Ishikawa (cell line): ENCODE results near the gene CASP2.

Experiments used
- CREB1 ChIP-seq: IDR thresholded peaks from 2 replicates; pipeline ENCODE4 v1.6.1; 2012; ENCODE audit warnings: low read depth
- FOXM1 ChIP-seq: IDR thresholded peaks from 2 replicates; pipeline ENCODE4 v1.6.1; 2012; ENCODE audit warnings: low read depth, borderline replicate concordance
- MAX ChIP-seq: IDR thresholded peaks from 2 replicates; pipeline ENCODE4 v1.6.1; 2012
- RAD21 ChIP-seq: IDR thresholded peaks from 2 replicates; pipeline ENCODE4 v1.6.1; 2012; ENCODE audit warnings: low read depth
- REST ChIP-seq: IDR thresholded peaks from 2 replicates; pipeline ENCODE4 v1.6.1; 2012; ENCODE audit warnings: low read depth, mild to moderate bottlenecking
- TEAD4 ChIP-seq: IDR thresholded peaks from 2 replicates; pipeline ENCODE4 v1.6.1; 2012
- YY1 ChIP-seq: IDR thresholded peaks from 2 replicates; pipeline ENCODE4 v1.6.1; 2012; ENCODE audit warnings: low read depth

- no peak for TF ChIP-seq CREB1
- TF ChIP-seq YY1, result no peak
- TF ChIP-seq REST, result no peak
- no peak for TF ChIP-seq FOXM1
- TF ChIP-seq RAD21, result no peak
- TF ChIP-seq TEAD4, result no peak
- TF ChIP-seq MAX, result no peak
Measured at GRCh38 chr7:143256325-143256724, 31.8 kb upstream of the CASP2 start.
